Lung (tissue), 12 donors: Measurements from ENCODE around the gene RAP1GAP2. TPM values are rescaled to one million over a fixed set of nuclear protein-coding genes. Genes with fewer than 3 reads are reported as not detected.
"Not testable (repeated sequence)": the region's sequence is repeated elsewhere in the genome, so short reads cannot be mapped to it uniquely, and the experiment has no call there.

Experiments
- ATAC-seq: fragments of 200-7000 bp; cut with Tn5 transposase; one replicate; pipeline ENCODE4 v1.9.1; 2020; ENCODE audit warnings: moderate number of reproducible peaks; ENCODE audit not compliant: insufficient read depth, low FRiP score
- DNase-seq, 3 donors: peaks; one replicate each; pipeline ENCODE4 v3.0.0-alpha.2; 2013 to 2017
- H3K27ac ChIP-seq, 2 donors: one replicate each; pipeline ENCODE4 v1.5.1; 2013; ENCODE audit warnings: mild to moderate bottlenecking in 2 of 2, moderate library complexity in 2 of 2, control low read depth in 1 of 2, inconsistent platforms in 1 of 2, low read depth in 1 of 2, low read length in 1 of 2
- H3K27me3 ChIP-seq, 3 donors: one replicate each; pipeline ENCODE4 v1.5.1; 2013; ENCODE audit warnings: low read length in 2 of 3; ENCODE audit not compliant: control insufficient read depth in 3 of 3, insufficient read depth in 3 of 3
- H3K36me3 ChIP-seq, 4 donors: one replicate each; pipeline ENCODE4 v1.5.1; 2013; ENCODE audit warnings: low read length in 4 of 4, mild to moderate bottlenecking in 1 of 4, moderate library complexity in 1 of 4; ENCODE audit not compliant: control insufficient read depth in 4 of 4, insufficient read depth in 4 of 4
- H3K4me1 ChIP-seq, 5 donors: one replicate each; pipeline ENCODE4 v1.5.1; 2013; ENCODE audit warnings: low read length in 5 of 5, mild to moderate bottlenecking in 2 of 5, moderate library complexity in 1 of 5; ENCODE audit not compliant: control insufficient read depth in 5 of 5, insufficient read depth in 5 of 5
- H3K4me3 ChIP-seq: one replicate; pipeline ENCODE4 v1.5.1; 2013; ENCODE audit warnings: mild to moderate bottlenecking, control low read depth, moderate library complexity
- H3K9ac ChIP-seq, 2 donors: one replicate each; pipeline ENCODE4 v1.5.1; 2013; ENCODE audit warnings: low read length in 2 of 2, control low read depth in 1 of 2; ENCODE audit not compliant: insufficient read depth in 1 of 2
- H3K9me3 ChIP-seq, 4 donors: one replicate each; pipeline ENCODE4 v1.5.1; 2013; ENCODE audit warnings: low read length in 3 of 4, mild to moderate bottlenecking in 1 of 4, moderate library complexity in 1 of 4; ENCODE audit not compliant: control insufficient read depth in 4 of 4, insufficient read depth in 3 of 4
- CTCF ChIP-seq: IDR thresholded peaks from 2 replicates; pipeline ENCODE4 v1.5.1; 2012; ENCODE audit warnings: mild to moderate bottlenecking; ENCODE audit errors: control extremely low read depth, extremely low read depth
- WGBS, 2 donors: extraction: QIAGEN DNeasy Blood & Tissue Kit; methylation state at CpG; one replicate each; pipeline ENCODE4 v1.1.7; 2013; 5-methylcytosine and 5-hydroxymethylcytosine counted together
- polyA plus RNA-seq, 2 donors: library from polyadenylated mRNA; stranded (reverse); fragments of 200-250 nt; gene quantifications; one replicate each; pipeline ENCODE4 v1.2.1, GENCODE V29; 2013
- total RNA-seq, 2 donors: library from RNA; depleted of rRNA in 1 of 2; stranded (reverse); fragments of >200 nt in 1 of 2; gene quantifications; one replicate each; pipeline ENCODE4 v1.2.1, GENCODE V29; 2014 to 2021
- donor health status: control.
- donor health status: control.
- donor health status: Bipolar disorder and iron deficiency.
- donor health status: healthy.
- donor health status: DM: yes; HTN: yes; CAD: no.

The RAP1GAP2 gene
- total and polyA plus RNA-seq, 4 donors, result 5.3 to 16.7 (median 6.0) TPM

- Histone ChIP-seq H3K4me1 (peaks cover 0 to 3% (median 0%) of the 10 kb centered on the region in 5 donors), H3K27ac (no peak overlapping the region), H3K27me3 (no peaks in the 10 kb centered on the region), H3K9ac (no peak overlapping the region), H3K9me3 (peaks cover 0 to 2% (median 0%) of the 10 kb centered on the region in 4 donors), H3K4me3 (no peak overlapping the region), H3K36me3 (peaks cover 0 to 15% (median 0%) of the 10 kb centered on the region in 4 donors)
- DNase-seq, result no peak
- TF ChIP-seq CTCF, result no peak
- 81 to 97% methylated on average over 3 of the region's 3 CpGs for WGBS, 2 donors
- no peak for ATAC-seq
These were observed 193.6 kb downstream of the RAP1GAP2 start for GRCh38 chr17:2989855-2990254.

- 68 to 84% methylated on average over 9 of the region's 9 CpGs for WGBS, 2 donors
- H3K27ac ChIP-seq, result no peak overlapping the region
- peaks cover 0 to 10% (median 0%) of the 10 kb centered on the region in 4 donors for H3K36me3 ChIP-seq
- no peak for ATAC-seq
- no peak overlapping the region for H3K9ac ChIP-seq
- no peak for DNase-seq
- H3K4me3 ChIP-seq, result no peak overlapping the region
- H3K4me1 ChIP-seq, result peaks cover 0 to 7% (median 0%) of the 10 kb centered on the region in 5 donors
- H3K27me3 ChIP-seq, result no peaks in the 10 kb centered on the region
- H3K9me3 ChIP-seq, result peaks cover 0 to 2% (median 0%) of the 10 kb centered on the region in 4 donors
- TF ChIP-seq CTCF, result no peak
These were observed 194.2 kb downstream of the RAP1GAP2 start for GRCh38 chr17:2990396-2990795.

GRCh38 chr17:2991396-2992180 lies 195.3 kb downstream of the RAP1GAP2 start:
- H3K9ac ChIP-seq, H3K9me3 ChIP-seq, H3K27ac ChIP-seq, ATAC-seq, H3K27me3 ChIP-seq, H3K4me3 ChIP-seq, DNase-seq: not testable (repeated sequence)
- 94 to 95% methylated on average over 21 of the region's 21 CpGs for WGBS, 2 donors
- H3K36me3 ChIP-seq, result peaks cover 0 to 10% (median 0%) of the 10 kb centered on the region in 4 donors
- peaks cover 0 to 16% (median 4%) of the 10 kb centered on the region in 5 donors for H3K4me1 ChIP-seq

GRCh38 chr17:2994441-2994840 lies 198.2 kb downstream of the RAP1GAP2 start:
- Histone ChIP-seq H3K9ac (no peak overlapping the region), H3K36me3 (peaks cover 0 to 9% (median 3%) of the 10 kb centered on the region in 4 donors), H3K4me3 (no peak overlapping the region), H3K9me3 (no peaks in the 10 kb centered on the region), H3K4me1 (peaks cover 0 to 17% (median 7%) of the 10 kb centered on the region in 5 donors), H3K27ac (no peak overlapping the region), H3K27me3 (no peaks in the 10 kb centered on the region)
- no peak for TF ChIP-seq CTCF
- DNase-seq (no peak), ATAC-seq (no peak)
- 96 to 98% methylated on average over 6 of the region's 6 CpGs for WGBS, 2 donors
